AG04449 (cell line): ENCODE measurements around the gene CDK6.

Experiments used
- CTCF ChIA-PET: fragments of 350-600 bp; formaldehyde crosslinking; extraction: SDS; loops from one replicate; lab custom pipeline; 2021; ENCODE audit warnings: antibody characterized with exemption; lab: Yijun Ruan, JAX
- POLR2A ChIA-PET: fragments of 400-600, 350-600 bp; formaldehyde crosslinking; extraction: SDS; loops from one replicate; lab custom pipeline; 2020; ENCODE audit warnings: antibody characterized with exemption, inconsistent platforms; lab: Yijun Ruan, JAX
- DNase-seq: peaks from one replicate; pipeline ENCODE4 v3.0.0-alpha.2; 2010; ENCODE audit warnings: low read depth, low spot score
- H3K4me3 ChIP-seq: 2 replicates; pipeline ENCODE4 v1.5.1; 2011; ENCODE audit warnings: low read depth, mild to moderate bottlenecking, control low read depth, low read length
- TF ChIP-seq, protein P1 (sequence below): IDR thresholded peaks from one replicate; pipeline ENCODE4 v1.5.1; 2011; ENCODE audit warnings: mild to moderate bottlenecking, moderate library complexity, low read length, control low read depth, inconsistent platforms; ENCODE audit not compliant: insufficient read depth; ENCODE audit errors: missing control alignments

CDK6 gene

DNA sequence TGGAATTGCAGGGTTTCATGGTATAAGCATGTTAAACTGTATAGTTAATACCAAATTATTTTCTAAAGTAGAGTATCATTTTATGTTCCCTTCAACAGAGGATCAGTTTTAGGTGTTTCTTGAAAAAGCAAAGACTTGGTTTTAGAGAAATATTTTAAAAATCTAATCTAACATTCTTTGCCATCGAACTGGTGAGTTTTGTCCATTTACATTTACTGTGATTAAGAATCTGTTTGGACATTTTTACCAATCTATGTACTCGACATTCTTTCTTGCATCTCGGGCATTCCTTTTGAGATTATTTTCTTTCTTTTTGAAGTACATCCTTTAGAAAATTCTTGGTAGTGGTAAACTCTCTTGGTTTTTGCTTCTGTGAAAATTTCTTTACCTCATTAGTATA is 131.5 kb downstream of the CDK6 start:
- no peak for DNase-seq
- CTCF ChIA-PET: no interaction called here
- TF ChIP-seq, protein P1, sequence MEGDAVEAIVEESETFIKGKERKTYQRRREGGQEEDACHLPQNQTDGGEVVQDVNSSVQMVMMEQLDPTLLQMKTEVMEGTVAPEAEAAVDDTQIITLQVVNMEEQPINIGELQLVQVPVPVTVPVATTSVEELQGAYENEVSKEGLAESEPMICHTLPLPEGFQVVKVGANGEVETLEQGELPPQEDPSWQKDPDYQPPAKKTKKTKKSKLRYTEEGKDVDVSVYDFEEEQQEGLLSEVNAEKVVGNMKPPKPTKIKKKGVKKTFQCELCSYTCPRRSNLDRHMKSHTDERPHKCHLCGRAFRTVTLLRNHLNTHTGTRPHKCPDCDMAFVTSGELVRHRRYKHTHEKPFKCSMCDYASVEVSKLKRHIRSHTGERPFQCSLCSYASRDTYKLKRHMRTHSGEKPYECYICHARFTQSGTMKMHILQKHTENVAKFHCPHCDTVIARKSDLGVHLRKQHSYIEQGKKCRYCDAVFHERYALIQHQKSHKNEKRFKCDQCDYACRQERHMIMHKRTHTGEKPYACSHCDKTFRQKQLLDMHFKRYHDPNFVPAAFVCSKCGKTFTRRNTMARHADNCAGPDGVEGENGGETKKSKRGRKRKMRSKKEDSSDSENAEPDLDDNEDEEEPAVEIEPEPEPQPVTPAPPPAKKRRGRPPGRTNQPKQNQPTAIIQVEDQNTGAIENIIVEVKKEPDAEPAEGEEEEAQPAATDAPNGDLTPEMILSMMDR: no peak
- H3K4me3 ChIP-seq: no peak overlapping the region
- POLR2A ChIA-PET: no interaction called here

DNA sequence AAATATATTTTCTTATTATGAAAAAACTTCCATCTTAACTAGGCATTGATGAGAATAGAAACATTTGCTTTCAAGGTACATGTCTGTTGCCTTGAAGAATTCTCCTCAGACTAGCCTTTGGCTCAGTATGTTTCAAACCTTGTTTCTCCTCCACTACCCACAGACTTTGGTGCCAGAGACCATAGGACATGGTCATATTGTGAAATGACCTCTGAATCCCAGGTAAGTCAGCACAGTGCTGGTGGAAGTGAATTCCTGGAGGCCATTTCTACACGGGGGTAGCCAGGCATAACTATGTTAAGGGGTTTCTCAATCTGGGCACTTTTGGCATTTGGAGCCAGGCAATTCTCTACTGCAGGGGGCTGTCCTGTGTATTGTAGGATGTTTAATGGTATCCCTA is 133.8 kb downstream of the CDK6 start:
- TF ChIP-seq, protein P1: no peak
- no peak for DNase-seq
- POLR2A ChIA-PET: no interaction called here
- CTCF ChIA-PET: interaction anchor here (1.2 kb wide), 1 partner anchor 123 kb away, joined by 3 read pairs; no protein-coding TSS in a partner anchor
- H3K4me3 ChIP-seq: no peak overlapping the region

DNA sequence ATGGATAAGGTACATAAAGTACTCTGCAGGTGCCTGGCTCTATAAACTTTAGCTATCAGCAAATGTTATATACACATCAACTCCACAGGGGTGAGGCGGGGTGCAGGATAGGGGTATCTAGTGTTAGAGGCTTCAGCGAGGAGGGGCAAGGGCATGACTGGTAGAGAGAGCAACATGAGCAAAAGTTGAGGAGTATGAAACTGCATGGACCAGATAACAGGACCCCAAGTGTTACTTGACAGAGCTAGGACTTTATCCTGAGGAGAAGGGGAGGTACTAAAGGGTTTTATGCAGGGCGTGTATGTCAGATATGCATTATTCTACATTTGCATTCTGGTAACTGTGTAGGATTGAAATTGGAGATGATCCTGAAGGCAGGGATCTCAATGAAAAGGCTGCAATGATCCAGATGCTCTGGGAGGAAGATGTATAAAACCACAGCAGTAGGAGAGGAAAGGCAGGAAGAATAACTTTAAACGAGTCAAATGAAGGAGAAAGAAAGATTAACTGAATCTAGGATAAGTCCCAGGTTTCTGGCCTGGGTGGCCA is 136.3 kb downstream of the CDK6 start:
- no peak overlapping the region for H3K4me3 ChIP-seq
- POLR2A ChIA-PET: no interaction called here
- TF ChIP-seq, protein P1: no peak
- DNase-seq: no peak
- CTCF ChIA-PET: interaction anchor here (1.1 to 1.8 kb wide), 2 partner anchors 10 to 15 kb away, joined by 3 to 7 read pairs; no protein-coding TSS in a partner anchor

DNA sequence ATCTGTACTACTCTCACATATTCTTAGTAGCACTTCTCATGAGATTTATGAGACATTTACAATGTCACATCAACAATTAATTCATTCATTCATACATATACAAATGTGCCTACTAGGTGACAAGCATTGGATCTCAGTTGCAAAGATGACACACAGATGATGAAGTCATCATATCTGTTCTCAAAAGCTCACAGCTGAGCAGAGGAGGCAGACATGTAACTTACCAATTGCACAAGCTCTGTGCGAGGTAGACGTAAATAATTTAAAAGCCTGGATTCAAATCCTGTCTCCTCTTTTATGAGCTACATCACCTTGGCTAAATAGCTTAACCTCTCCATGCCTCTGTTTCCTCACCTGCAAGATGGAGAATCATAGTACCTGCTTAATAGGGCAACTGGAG is 136.8 kb downstream of the CDK6 start:
- TF ChIP-seq, protein P1: no peak
- no peak for DNase-seq
- no peak overlapping the region for H3K4me3 ChIP-seq
- ChIA-PET CTCF (interaction anchor here (1.1 to 1.8 kb wide), 2 partner anchors 11 to 15 kb away, joined by 3 to 7 read pairs; no protein-coding TSS in a partner anchor), POLR2A (interaction anchor here (1.0 kb wide), 1 partner anchor 137 kb away, joined by 3 read pairs; the partner anchor contains the start of gene CDK6)

DNA sequence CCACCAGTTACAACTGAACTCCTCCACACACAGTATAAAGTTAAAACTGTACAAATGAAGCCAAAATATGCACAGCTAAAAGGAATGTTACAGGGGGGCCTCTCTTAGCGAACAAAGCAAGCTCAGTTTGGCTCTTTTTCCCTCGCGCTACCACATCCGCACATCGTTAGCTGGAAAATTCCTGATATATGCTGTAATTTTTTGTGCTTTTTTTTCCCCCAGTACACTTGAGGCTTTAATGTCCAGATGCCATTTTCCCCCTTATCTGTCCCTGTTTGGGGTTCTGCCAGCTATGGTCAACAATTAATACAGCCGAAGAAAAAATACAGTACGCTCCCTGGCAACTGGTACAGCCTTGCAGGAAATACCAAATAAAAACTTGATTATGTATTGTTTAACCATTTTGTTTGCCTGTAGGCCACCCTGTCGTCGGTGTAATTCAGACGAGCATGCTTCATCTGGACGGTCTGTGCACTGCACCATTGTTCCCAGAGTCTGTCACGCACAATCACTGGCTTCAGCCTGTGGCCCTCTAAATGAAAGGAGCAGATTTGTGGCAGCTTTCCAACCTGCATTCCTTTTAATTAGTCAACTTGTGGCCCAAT is 138.0 kb downstream of the CDK6 start:
- ChIA-PET POLR2A (interaction anchor here (0.7 to 1.4 kb wide), 6 partner anchors 25 to 346 kb away, joined by 3 to 6 read pairs (median 4); no protein-coding TSS in a partner anchor), CTCF (interaction anchor here (1.0 to 1.8 kb wide), 6 partner anchors 12 to 356 kb away, joined by 3 to 9 read pairs (median 5); no protein-coding TSS in a partner anchor)
- peak overlapping the region; percentile 24 for H3K4me3 ChIP-seq
- TF ChIP-seq, protein P1: no peak
- DNase-seq: peak; percentile 67

DNA sequence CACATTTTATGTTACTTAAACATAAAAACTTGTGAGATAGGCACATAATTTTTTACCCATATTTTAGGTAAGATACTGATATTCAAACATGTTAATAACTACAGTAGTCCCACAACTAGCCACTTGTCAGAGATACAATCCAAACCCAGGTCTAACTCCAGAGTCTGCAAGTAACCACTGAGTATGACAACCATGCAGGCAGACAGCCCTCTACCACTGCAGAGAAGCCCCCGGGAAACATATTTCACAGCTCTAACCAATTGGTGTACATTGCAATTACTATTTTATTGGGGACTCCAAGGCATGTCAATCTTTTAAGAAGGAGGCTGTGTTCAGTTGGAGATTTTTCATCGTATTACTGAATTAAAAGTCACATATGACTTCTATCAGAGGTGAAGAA is 139.0 kb downstream of the CDK6 start:
- TF ChIP-seq, protein P1: no peak
- ChIA-PET POLR2A (interaction anchor here (1.1 to 1.3 kb wide), 2 partner anchors 135 to 347 kb away, joined by 6 read pairs; no protein-coding TSS in a partner anchor), CTCF (interaction anchor here (1.0 to 1.8 kb wide), 7 partner anchors 13 to 357 kb away, joined by 3 to 9 read pairs (median 3); no protein-coding TSS in a partner anchor)
- H3K4me3 ChIP-seq: no peak overlapping the region
- no peak for DNase-seq
